Stomach (tissue), 9 donors: Measurements from ENCODE around the gene CACNA1G. TPM values are rescaled to one million over a fixed set of nuclear protein-coding genes. Genes with fewer than 3 reads are reported as not detected.

Experiments used
- DNase-seq, 2 donors: peaks; one replicate each; pipeline versions ENCODE4 v3.0.0 to v3.0.0-alpha.2; 2013 to 2019
- H3K27ac ChIP-seq, 5 donors: fragments of 200-600 bp in 4 of 5; sonication (generic) in 4 of 5; one replicate each; pipeline ENCODE4 v1.5.1; 2013 to 2019; ENCODE audit warnings: mild to moderate bottlenecking in 1 of 5, moderate library complexity in 1 of 5
- H3K27me3 ChIP-seq, 3 donors: fragments of 200-600 bp; sonication (generic); one replicate each; pipeline ENCODE4 v1.5.1; 2017 to 2019; ENCODE audit warnings: mixed run types in 1 of 3
- H3K36me3 ChIP-seq, 4 donors: fragments of 200-600 bp; sonication (generic); 1 replicate in 3 of 4; 2 replicates in 1 of 4; pipeline ENCODE4 v1.5.1; 2016 to 2019
- H3K4me1 ChIP-seq, 4 donors: fragments of 200-600 bp; sonication (generic); one replicate each; pipeline ENCODE4 v1.5.1; 2016 to 2019
- H3K4me3 ChIP-seq, 4 donors: fragments of 200-600 bp; sonication (generic) in 3 of 4; one replicate each; pipeline ENCODE4 v1.5.1; 2016 to 2019; ENCODE audit warnings: mild to moderate bottlenecking in 1 of 4
- H3K9me3 ChIP-seq, 4 donors: fragments of 200-600 bp; sonication (generic); one replicate each; pipeline ENCODE4 v1.5.1; 2016 to 2019
- CTCF ChIP-seq, 7 experiments: fragments of 450-650 bp in 4 of 7; fragments of 200-600 bp in 3 of 7; sonication (generic) in 3 of 7; IDR thresholded peaks; one replicate each; pipeline ENCODE4 v1.5.1; 2016 to 2019; ENCODE audit warnings: antibody characterized with exemption in 7 of 7, control low read depth in 2 of 7, mild to moderate bottlenecking in 1 of 7
- EP300 ChIP-seq: sonication (generic); formaldehyde crosslinking; IDR thresholded peaks from one replicate; pipeline ENCODE4 v1.6.1; 2017; ENCODE audit warnings: antibody characterized with exemption
- POLR2A ChIP-seq, 4 donors: fragments of 450-650 bp; IDR thresholded peaks; one replicate each; pipeline ENCODE4 v1.6.1; 2016; ENCODE audit warnings: antibody characterized with exemption in 4 of 4, control low read depth in 2 of 4, mild to moderate bottlenecking in 1 of 4, moderate library complexity in 1 of 4
- POLR2AphosphoS5 ChIP-seq, 3 donors: sonication (generic); formaldehyde crosslinking; IDR thresholded peaks; one replicate each; pipeline ENCODE4 v1.6.1; 2016; ENCODE audit warnings: antibody characterized with exemption in 3 of 3
- WGBS, 5 donors: extraction: QIAGEN DNeasy Blood & Tissue Kit in 3 of 5; methylation state at CpG; one replicate each; pipeline versions ENCODE4 v1.1.5 to v1.1.7; 2013 to 2018; 5-methylcytosine and 5-hydroxymethylcytosine counted together
- intact Hi-C: fragments of 100-400 bp; cut with DNase I; formaldehyde crosslinking; loops from one replicate; pipeline ENCODE4 v1.15.1; 2023; ENCODE audit warnings: low total_unique reads
- polyA plus RNA-seq, 3 donors: library from polyadenylated mRNA; stranded (reverse); fragments of 200-250 nt; gene quantifications; one replicate each; pipeline ENCODE4 v1.2.3, GENCODE V29; 2013
- total RNA-seq, 5 donors: library from RNA; depleted of rRNA; stranded (reverse); fragments of >200 nt; gene quantifications; one replicate each; pipeline versions ENCODE4 v1.1.0 to v1.2.3, GENCODE V29; 2014 to 2016
- donor health status: healthy with polysubstance abuse.
- donor health status: Bipolar disorder and iron deficiency.
- donor health status: healthy.

The CACNA1G gene
- total and polyA plus RNA-seq, 8 donors, result 0.06 to 3.7 (median 1.1) TPM; not detected in 4

- no peak overlapping the region for H3K4me3 ChIP-seq
- no peak overlapping the region for H3K27ac ChIP-seq
- H3K27me3 ChIP-seq, result no peaks in the 10 kb centered on the region
- WGBS, 5 donors, result 94 to 100% (median 98%) methylated on average over 2 of the region's 2 CpGs
- DNase-seq, result no peak
- intact Hi-C loops, result no loop called here
- H3K9me3 ChIP-seq, result peaks cover 0 to 5% (median 2%) of the 10 kb centered on the region in 4 donors
- TF ChIP-seq POLR2A (IDR thresholded peaks at IDR 0.05), result no peak
- TF ChIP-seq CTCF (IDR thresholded peaks at IDR 0.05), result no peak
- no peak for TF ChIP-seq POLR2AphosphoS5 (IDR thresholded peaks at IDR 0.05)
- TF ChIP-seq EP300, result no peak
- H3K4me1 ChIP-seq, result no peaks in the 10 kb centered on the region
- H3K36me3 ChIP-seq, result peaks cover 0 to 11% (median 0%) of the 10 kb centered on the region in 4 donors
Measured at GRCh38 chr17:50651661-50652060, 91.1 kb downstream of the CACNA1G start.

- H3K27me3 ChIP-seq, result no peaks in the 10 kb centered on the region
- H3K4me3 ChIP-seq, result no peak overlapping the region
- peaks cover 0 to 28% (median 0%) of the 10 kb centered on the region in 4 donors for H3K36me3 ChIP-seq
- no peak for DNase-seq
- H3K4me1 ChIP-seq, result peaks cover 4 to 17% (median 5%) of the 10 kb centered on the region in 4 donors
- no peak for TF ChIP-seq POLR2A (IDR thresholded peaks at IDR 0.05)
- peak overlapping the region in 1 of 5 donors; percentile 26 for H3K27ac ChIP-seq
- WGBS, 5 donors, result 42 to 67% (median 48%) methylated on average over 3 of the region's 3 CpGs
- H3K9me3 ChIP-seq, result peaks cover 0 to 5% (median 2%) of the 10 kb centered on the region in 4 donors
- intact Hi-C loops, result no loop called here
Measured at GRCh38 chr17:50653738-50654137, 93.2 kb downstream of the CACNA1G start.

GRCh38 chr17:50656509-50656908, 96.0 kb downstream of the CACNA1G start:
- H3K36me3 ChIP-seq, result peaks cover 0 to 34% (median 0%) of the 10 kb centered on the region in 4 donors
- no peak for DNase-seq
- no peak overlapping the region for H3K4me3 ChIP-seq
- no peaks in the 10 kb centered on the region for H3K27me3 ChIP-seq
- peaks cover 0 to 5% (median 2%) of the 10 kb centered on the region in 4 donors for H3K9me3 ChIP-seq
- WGBS, 5 donors, result 84 to 96% (median 93%) methylated on average over 5 of the region's 5 CpGs
- H3K27ac ChIP-seq, result no peak overlapping the region
- intact Hi-C loops, result no loop called here
- peaks cover 29 to 45% (median 31%) of the 10 kb centered on the region in 4 donors for H3K4me1 ChIP-seq
- TF ChIP-seq EP300, result no peak
- no peak for TF ChIP-seq POLR2A (IDR thresholded peaks at IDR 0.05)
- TF ChIP-seq POLR2AphosphoS5 (IDR thresholded peaks at IDR 0.05), result no peak
- TF ChIP-seq CTCF (IDR thresholded peaks at IDR 0.05), result no peak

GRCh38 chr17:50657054-50657453, 96.5 kb downstream of the CACNA1G start:
- intact Hi-C loops, result no loop called here
- WGBS, 5 donors, result 84 to 87% (median 85%) methylated on average over 6 to 7 of the region's 7 CpGs
- H3K4me3 ChIP-seq, result no peak overlapping the region
- peaks cover 0 to 5% (median 2%) of the 10 kb centered on the region in 4 donors for H3K9me3 ChIP-seq
- TF ChIP-seq POLR2A (IDR thresholded peaks at IDR 0.05) (no peak), EP300 (no peak), CTCF (IDR thresholded peaks at IDR 0.05) (no peak), POLR2AphosphoS5 (IDR thresholded peaks at IDR 0.05) (no peak)
- no peak for DNase-seq
- no peaks in the 10 kb centered on the region for H3K27me3 ChIP-seq
- H3K27ac ChIP-seq, result peak overlapping the region in 1 of 5 donors; percentile 4
- H3K4me1 ChIP-seq, result peaks cover 34 to 50% (median 36%) of the 10 kb centered on the region in 4 donors
- H3K36me3 ChIP-seq, result peaks cover 0 to 34% (median 0%) of the 10 kb centered on the region in 4 donors

GRCh38 chr17:50657627-50658026, 97.1 kb downstream of the CACNA1G start:
- TF ChIP-seq EP300, result no peak
- TF ChIP-seq POLR2A (IDR thresholded peaks at IDR 0.05), result no peak
- no peak for TF ChIP-seq POLR2AphosphoS5 (IDR thresholded peaks at IDR 0.05)
- TF ChIP-seq CTCF (IDR thresholded peaks at IDR 0.05), result no peak
- H3K36me3 ChIP-seq, result peaks cover 0 to 34% (median 0%) of the 10 kb centered on the region in 4 donors
- no peak overlapping the region for H3K4me3 ChIP-seq
- WGBS, 5 donors, result 83 to 96% (median 88%) methylated on average over 7 of the region's 7 CpGs
- peaks cover 0 to 3% (median 2%) of the 10 kb centered on the region in 4 donors for H3K9me3 ChIP-seq
- H3K27ac ChIP-seq, result peak overlapping the region in 1 of 5 donors; percentile 4
- intact Hi-C loops, result no loop called here
- DNase-seq, result no peak
- no peaks in the 10 kb centered on the region for H3K27me3 ChIP-seq
- peaks cover 37 to 56% (median 41%) of the 10 kb centered on the region in 4 donors for H3K4me1 ChIP-seq
